Measurements from ENCODE around the gene CHFR.

- TF ChIP-seq CTCF (IDR thresholded peaks at IDR 0.05; ENCODE audit: borderline replicate concordance, extremely low read depth, low read length, poor library complexity, severe bottlenecking) (no peak), EZH2 (IDR thresholded peaks at IDR 0.05; ENCODE audit: borderline replicate concordance, low read depth, low read length, severe bottlenecking) (no peak)
Observed at GRCh38 chr12:132798836-132799235, 88.6 kb downstream of the CHFR start.

Data from DND-41 (cell line).